Endodermal cell (in vitro differentiated cells): ENCODE data around the gene ATAD3B. TPM values are rescaled to one million over a fixed set of nuclear protein-coding genes. Genes with fewer than 3 reads are reported as not detected.

Experiments used
- DNase-seq: peaks from one replicate; pipeline ENCODE4 v3.0.0-alpha.2; 2017
- H3K27ac ChIP-seq: 2 replicates; pipeline ENCODE4 v1.5.1; 2013; ENCODE audit warnings: mild to moderate bottlenecking, low read depth, low read length, moderate library complexity
- H3K27me3 ChIP-seq: 2 replicates; pipeline ENCODE4 v1.6.1; 2013; ENCODE audit warnings: mild to moderate bottlenecking, low read length, moderate library complexity; ENCODE audit not compliant: insufficient read depth, control insufficient read depth, poor library complexity, severe bottlenecking
- H3K36me3 ChIP-seq: 2 replicates; pipeline ENCODE4 v1.7.0; 2013; ENCODE audit warnings: mild to moderate bottlenecking, low read length, moderate library complexity; ENCODE audit not compliant: control insufficient read depth, insufficient read depth
- H3K4me1 ChIP-seq: one replicate; pipeline ENCODE4 v1.7.0; 2013; ENCODE audit warnings: low read length; ENCODE audit not compliant: control insufficient read depth, insufficient read depth
- H3K4me3 ChIP-seq: 2 replicates; pipeline ENCODE4 v1.5.1; 2013; ENCODE audit warnings: mild to moderate bottlenecking, low read length, moderate library complexity
- H3K9ac ChIP-seq: 2 replicates; pipeline ENCODE4 v1.6.1; 2013; ENCODE audit warnings: mild to moderate bottlenecking, low read length, moderate library complexity; ENCODE audit not compliant: poor library complexity, severe bottlenecking; ENCODE audit errors: extremely low read depth
- H3K9me3 ChIP-seq: 2 replicates; pipeline ENCODE4 v1.6.1; 2013; ENCODE audit warnings: mild to moderate bottlenecking, low read length, moderate library complexity; ENCODE audit not compliant: control insufficient read depth
- H3K27ac Mint-ChIP-seq: 2 replicates; pipeline ENCODE4 v1.8.0; 2020; ENCODE audit warnings: mixed read lengths
- H3K27me3 Mint-ChIP-seq: 2 replicates; pipeline ENCODE4 v1.8.0; 2021; ENCODE audit warnings: mild to moderate bottlenecking, mixed read lengths; ENCODE audit not compliant: insufficient read depth
- H3K36me3 Mint-ChIP-seq: 2 replicates; pipeline ENCODE4 v1.8.0; 2020; ENCODE audit warnings: low read depth, mixed read lengths
- H3K4me1 Mint-ChIP-seq: 2 replicates; pipeline ENCODE4 v1.8.0; 2020; ENCODE audit warnings: mixed read lengths
- H3K4me3 Mint-ChIP-seq: 2 replicates; pipeline ENCODE4 v1.8.0; 2020; ENCODE audit warnings: mild to moderate bottlenecking, moderate library complexity, mixed read lengths
- H3K9me3 Mint-ChIP-seq: 2 replicates; pipeline ENCODE4 v1.8.0; 2020; ENCODE audit warnings: mild to moderate bottlenecking, mixed read lengths
- CTCF ChIP-seq: fragments of 200-600 bp; sonication (generic); conservative IDR thresholded peaks from 2 replicates; pipeline ENCODE4 v1.5.0; 2021; ENCODE audit warnings: antibody characterized with exemption, mild to moderate bottlenecking
- WGBS, 2 experiments: methylation state at CpG; one replicate each; pipeline versions ENCODE4 v1.1.5 to v1.1.7; 2013; ENCODE audit warnings: missing lambda C conversion rate in 2 of 2, mixed read lengths in 1 of 2; ENCODE audit not compliant: insufficient coverage in 1 of 2, insufficient read length in 1 of 2; 5-methylcytosine and 5-hydroxymethylcytosine counted together
- total RNA-seq, 2 donors: library from RNA; stranded (reverse); fragmentation: NEBNext Ultra II Directional in 1 of 2; extraction: Animal tissue kit (Norgen Biotek cat#: 25700) in 1 of 2; gene quantifications; 2 replicates in 1 of 2; 3 replicates in 1 of 2; pipeline ENCODE4 v1.2.1, GENCODE V29; 2021

ATAD3B gene
- total RNA-seq, 2 donors from 2014 or later = 41.8 to 47.4 TPM

GRCh38 chr1:1429671-1430073, 41.9 kb upstream of the ATAD3B start:
- H3K4me3 ChIP-seq = no peak overlapping the region
- no peak overlapping the region for H3K27ac ChIP-seq
- no peaks in the 10 kb centered on the region for H3K9me3 ChIP-seq
- no peak for TF ChIP-seq CTCF
- H3K9ac ChIP-seq = no peak overlapping the region
- peak overlapping the region; percentile 26 for H3K27ac Mint-ChIP-seq
- WGBS, 2 experiments = 92% methylated on average over 5 to 6 of the region's 6 CpGs
- peaks cover 16% of the 10 kb centered on the region for H3K4me1 ChIP-seq
- H3K4me3 Mint-ChIP-seq = peak overlapping the region; percentile 14
- peaks cover 2% of the 10 kb centered on the region for H3K27me3 ChIP-seq
- no peak for DNase-seq
- peaks cover 3% of the 10 kb centered on the region for H3K9me3 Mint-ChIP-seq
- no peaks in the 10 kb centered on the region for H3K36me3 ChIP-seq
- H3K4me1 Mint-ChIP-seq = peaks cover 12% of the 10 kb centered on the region
- H3K27me3 Mint-ChIP-seq = peaks cover 3% of the 10 kb centered on the region
- no peaks in the 10 kb centered on the region for H3K36me3 Mint-ChIP-seq

GRCh38 chr1:1430114-1430982, 41.2 kb upstream of the ATAD3B start:
- peak; percentile 65 for TF ChIP-seq CTCF
- peaks cover 3% of the 10 kb centered on the region for H3K27me3 Mint-ChIP-seq
- H3K27ac Mint-ChIP-seq = peak overlapping the region; percentile 26
- peaks cover 12% of the 10 kb centered on the region for H3K4me1 Mint-ChIP-seq
- peak overlapping the region; percentile 38 for H3K27ac ChIP-seq
- no peak overlapping the region for H3K9ac ChIP-seq
- no peak overlapping the region for H3K4me3 ChIP-seq
- no peaks in the 10 kb centered on the region for H3K36me3 ChIP-seq
- no peaks in the 10 kb centered on the region for H3K36me3 Mint-ChIP-seq
- peaks cover 3% of the 10 kb centered on the region for H3K9me3 Mint-ChIP-seq
- H3K27me3 ChIP-seq = peaks cover 7% of the 10 kb centered on the region
- peak; percentile 90 for DNase-seq
- no peaks in the 10 kb centered on the region for H3K9me3 ChIP-seq
- H3K4me1 ChIP-seq = peaks cover 17% of the 10 kb centered on the region
- H3K4me3 Mint-ChIP-seq = peak overlapping the region; percentile 14
- WGBS, 2 experiments = 47 to 59% methylated on average over 19 to 33 of the region's 35 CpGs

- no peaks in the 10 kb centered on the region for H3K36me3 ChIP-seq
- DNase-seq = peak; percentile 67
- no peak overlapping the region for H3K9ac ChIP-seq
- no peaks in the 10 kb centered on the region for H3K9me3 ChIP-seq
- Mint-ChIP-seq H3K9me3 (peaks cover 3% of the 10 kb centered on the region), H3K4me1 (peaks cover 12% of the 10 kb centered on the region), H3K27ac (no peak overlapping the region), H3K36me3 (no peaks in the 10 kb centered on the region), H3K4me3 (no peak overlapping the region), H3K27me3 (peaks cover 4% of the 10 kb centered on the region)
- 78 to 80% methylated on average over 4 to 16 of the region's 18 CpGs for WGBS, 2 experiments
- H3K27ac ChIP-seq = peak overlapping the region; percentile 79
- H3K4me3 ChIP-seq = no peak overlapping the region
- peaks cover 17% of the 10 kb centered on the region for H3K4me1 ChIP-seq
- H3K27me3 ChIP-seq = peaks cover 11% of the 10 kb centered on the region
- no peak for TF ChIP-seq CTCF
These were observed 40.3 kb upstream of the ATAD3B start for GRCh38 chr1:1430992-1431844.
